GM10847 (cell line): ENCODE measurements around the gene MAT2A.

ENCODE experiments used
- POLR2A ChIP-seq: IDR thresholded peaks from 2 replicates; pipeline ENCODE4 v1.6.1; 2011; ENCODE audit not compliant: insufficient read length; ENCODE audit errors: extremely low read depth

MAT2A gene

DNA sequence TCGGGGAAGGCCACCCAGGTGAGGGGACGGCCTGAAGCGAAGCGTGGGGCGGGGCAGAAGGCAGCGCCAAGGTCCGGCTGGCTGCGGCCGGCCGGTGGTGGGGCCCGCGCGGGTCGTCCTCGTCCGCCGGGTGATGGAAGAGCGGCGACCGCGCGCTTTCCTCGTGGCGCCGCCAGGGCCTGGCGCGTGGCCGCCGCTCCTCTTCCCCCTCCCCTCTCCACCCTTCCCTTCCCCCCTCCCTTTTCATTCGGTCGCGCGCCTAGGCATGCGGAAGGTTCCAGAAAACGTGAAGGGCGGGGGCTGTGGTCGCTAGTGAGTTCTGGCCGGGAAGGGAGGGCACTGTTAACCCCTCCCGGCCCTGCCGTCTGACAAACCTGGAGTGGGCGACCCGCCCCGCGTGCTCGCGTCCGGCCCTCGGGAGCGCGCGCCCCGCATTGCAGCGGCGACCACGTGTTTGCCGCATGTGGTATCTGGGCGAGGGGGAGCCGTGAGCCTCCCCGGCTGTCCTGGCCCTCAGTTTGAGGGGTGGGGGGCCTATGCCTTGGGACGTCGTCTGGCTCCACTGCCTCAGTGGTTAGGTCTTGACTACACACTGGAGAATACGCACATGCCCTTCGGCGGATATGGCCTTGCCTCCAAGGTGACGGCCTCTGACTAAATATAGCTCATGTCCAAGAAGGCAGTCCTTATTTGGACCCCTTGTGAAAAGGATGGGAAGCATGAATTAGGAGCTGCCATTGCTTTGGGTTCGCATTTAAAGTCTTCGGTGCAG, 579 bp downstream of the MAT2A start:
- no peak for TF ChIP-seq POLR2A

- TF ChIP-seq POLR2A = no peak
Measured at GRCh38 chr2:85540133-85540648, 1.2 kb downstream of the MAT2A start.

DNA sequence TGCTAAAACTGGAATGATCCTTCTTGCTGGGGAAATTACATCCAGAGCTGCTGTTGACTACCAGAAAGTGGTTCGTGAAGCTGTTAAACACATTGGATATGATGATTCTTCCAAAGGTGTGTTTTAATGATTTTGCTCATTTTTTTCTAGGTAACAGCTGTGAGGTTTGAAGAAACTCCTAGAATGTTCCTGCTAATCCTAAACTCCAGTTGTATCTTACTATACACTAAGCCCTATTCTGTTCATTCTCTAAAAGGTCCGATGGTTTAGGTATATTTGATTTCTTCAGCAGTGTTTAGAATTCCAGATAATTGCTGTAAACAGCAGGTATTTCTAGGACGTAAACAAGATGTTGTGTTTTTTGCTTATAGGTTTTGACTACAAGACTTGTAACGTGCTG, 2.3 kb downstream of the MAT2A start:
- TF ChIP-seq POLR2A = no peak

GRCh38 chr2:85541753-85542457, 2.9 kb downstream of the MAT2A start:
- TF ChIP-seq POLR2A = no peak

DNA sequence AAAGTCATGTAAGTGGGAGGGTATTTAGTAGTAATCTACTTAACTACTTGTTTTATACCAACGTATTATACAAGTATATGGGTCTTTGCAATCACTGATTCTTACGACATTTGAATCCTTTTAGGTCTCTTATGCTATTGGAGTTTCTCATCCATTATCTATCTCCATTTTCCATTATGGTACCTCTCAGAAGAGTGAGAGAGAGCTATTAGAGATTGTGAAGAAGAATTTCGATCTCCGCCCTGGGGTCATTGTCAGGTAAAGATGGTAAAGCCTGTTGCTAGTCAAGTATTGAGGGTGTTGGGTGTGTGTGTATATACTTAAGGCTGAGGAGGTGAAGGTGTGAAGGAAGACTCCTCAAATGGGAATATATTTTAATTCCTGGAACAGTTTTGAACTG, 3.8 kb downstream of the MAT2A start:
- no peak for TF ChIP-seq POLR2A

DNA sequence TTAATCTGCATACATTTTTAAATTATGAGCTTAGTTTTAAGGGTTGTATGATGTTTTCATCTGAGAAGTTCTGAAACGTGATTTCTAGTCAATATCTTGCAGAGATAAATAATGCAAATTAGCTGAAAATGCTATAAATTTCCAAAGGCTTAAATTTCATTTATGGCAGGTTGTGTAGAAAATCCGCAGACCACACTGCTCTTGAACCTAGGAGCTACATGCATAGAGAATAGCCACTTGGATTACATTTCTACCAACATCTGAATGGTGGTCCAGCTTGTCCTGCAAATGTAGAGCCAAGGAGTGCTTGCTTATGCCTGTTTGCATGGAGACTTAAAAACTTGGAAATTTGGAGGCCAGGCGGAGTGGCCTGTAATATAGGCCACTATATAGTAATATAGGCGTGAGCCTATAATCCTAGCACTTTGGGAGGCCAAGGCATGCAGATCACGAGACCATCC, 6.8 kb downstream of the MAT2A start:
- TF ChIP-seq POLR2A = no peak

DNA sequence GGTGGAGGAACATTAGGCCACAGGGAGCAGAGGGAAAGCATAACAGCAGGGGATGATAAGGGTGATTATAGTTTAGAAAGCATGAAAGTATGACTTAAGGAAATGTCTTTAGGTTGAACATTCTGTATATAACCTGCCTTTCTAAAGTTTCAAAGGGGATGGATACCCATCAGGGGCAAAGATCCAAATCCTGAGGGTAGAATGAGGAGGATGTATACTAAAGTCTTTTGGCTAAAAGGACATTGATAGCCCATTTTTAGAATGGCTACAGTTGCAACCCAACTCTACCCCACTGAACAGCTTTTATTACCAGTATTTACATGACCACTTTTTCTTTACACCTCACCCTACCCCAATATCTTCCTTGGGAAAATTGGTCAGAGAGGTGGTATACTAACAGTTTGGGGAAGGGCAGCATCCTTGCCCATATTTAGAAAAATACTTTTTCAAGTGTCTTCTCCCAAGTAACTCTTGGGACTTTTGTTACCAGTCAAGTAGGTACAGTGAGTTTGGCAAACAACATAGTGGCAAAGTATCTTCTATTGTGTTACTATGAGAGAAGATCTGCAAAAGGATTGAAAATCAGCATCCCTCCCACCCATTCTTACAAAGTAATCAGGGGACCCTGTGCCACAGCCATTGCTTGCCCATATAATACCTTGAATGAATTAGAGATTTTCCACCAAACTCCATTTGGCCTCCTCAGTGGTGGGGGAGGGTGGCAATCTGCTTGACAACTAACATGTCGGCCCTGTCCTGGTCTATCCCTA, 8.3 kb downstream of the MAT2A start:
- no peak for TF ChIP-seq POLR2A

- no peak for TF ChIP-seq POLR2A
Measured at GRCh38 chr2:85547859-85548607, 9.1 kb downstream of the MAT2A start.

DNA sequence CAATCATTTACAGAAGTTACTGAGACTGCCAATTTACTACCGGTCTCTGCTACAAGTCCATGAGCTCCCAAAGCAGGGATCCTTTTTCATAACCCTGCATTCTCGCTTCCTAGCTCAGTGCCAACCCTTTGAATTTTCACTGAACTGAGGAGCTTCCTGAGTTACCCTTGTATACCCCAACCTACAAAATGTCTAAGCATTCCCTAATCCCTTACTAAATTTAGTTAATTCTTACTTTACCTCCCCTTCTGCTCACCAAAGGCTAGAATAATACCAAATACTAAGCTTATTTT, 9.6 kb downstream of the MAT2A start:
- no peak for TF ChIP-seq POLR2A

GRCh38 chr2:85549095-85549494, 10.1 kb downstream of the MAT2A start:
- TF ChIP-seq POLR2A = no peak

GRCh38 chr2:85549826-85550225, 10.9 kb downstream of the MAT2A start:
- TF ChIP-seq POLR2A = no peak

DNA sequence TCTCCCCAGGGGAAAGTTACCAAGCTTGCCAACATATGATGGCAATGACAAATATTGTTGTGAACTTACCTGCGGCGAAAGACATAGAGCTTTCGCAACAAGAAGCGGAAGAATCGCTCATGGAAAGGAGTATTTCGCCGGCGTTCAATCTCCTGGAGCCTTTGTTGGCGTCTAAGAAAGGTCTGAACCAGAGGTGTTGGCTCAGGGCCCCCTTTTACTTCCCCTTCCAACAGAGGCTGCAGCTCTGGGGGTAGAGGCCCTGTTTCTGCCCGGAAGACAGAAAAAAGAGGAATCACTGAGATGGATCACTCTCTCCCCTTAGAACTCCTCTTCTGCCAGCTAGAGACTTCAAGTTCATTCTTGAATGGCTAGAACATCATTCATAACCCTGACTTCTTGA, 11.5 kb downstream of the MAT2A start:
- no peak for TF ChIP-seq POLR2A

- TF ChIP-seq POLR2A = no peak
Measured at GRCh38 chr2:85551698-85552678, 13.0 kb downstream of the MAT2A start.

GRCh38 chr2:85553184-85553583, 14.2 kb downstream of the MAT2A start:
- no peak for TF ChIP-seq POLR2A

DNA sequence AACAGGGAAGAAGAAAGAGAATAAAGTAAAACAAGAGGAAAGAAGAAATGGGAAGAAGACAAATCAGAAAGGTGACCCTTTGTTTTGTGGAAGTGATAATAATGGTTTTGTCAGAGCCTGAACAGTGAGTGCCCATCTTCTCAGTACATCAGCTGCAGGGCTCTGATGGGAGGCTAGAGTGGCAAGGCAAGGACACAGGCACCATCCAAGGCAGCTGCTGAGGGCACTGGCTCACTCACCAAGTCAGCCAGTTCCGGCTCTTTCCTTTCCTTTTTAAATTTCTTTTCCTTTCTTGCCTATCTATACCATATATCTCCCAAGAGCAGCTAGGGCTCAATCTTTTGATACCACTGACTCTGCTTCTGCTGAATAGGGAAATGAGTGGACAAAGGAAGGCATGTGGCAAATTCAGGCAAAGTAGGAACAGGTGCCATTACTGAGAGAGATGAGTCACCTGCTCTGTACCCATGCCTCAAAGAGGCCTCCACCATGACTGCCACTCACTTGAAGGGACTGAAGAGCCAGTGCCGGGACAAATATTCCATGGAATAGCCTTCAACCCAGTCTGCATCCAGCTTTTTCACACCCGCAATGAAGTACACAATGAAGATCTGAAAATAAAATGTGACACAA, 16.1 kb downstream of the MAT2A start:
- TF ChIP-seq POLR2A = no peak
